Left ventricle myocardium inferior (tissue), 1 donor: Measurements from ENCODE around the gene C14orf119. TPM values are rescaled to one million over a fixed set of nuclear protein-coding genes. Genes with fewer than 3 reads are reported as not detected.

ENCODE experiments used
- DNase-seq: peaks from one replicate; pipeline ENCODE4 v3.0.0-alpha.2; 2020
- H3K27ac ChIP-seq: fragments of 200-600 bp; replicated peaks from 2 replicates; pipeline ENCODE4 v1.8.0; 2021
- H3K27me3 ChIP-seq: fragments of 200-600 bp; 2 replicates; pipeline ENCODE4 v1.8.0; 2021; ENCODE audit warnings: low read depth
- H3K36me3 ChIP-seq: fragments of 200-600 bp; 2 replicates; pipeline ENCODE4 v1.8.0; 2021
- H3K4me1 ChIP-seq: fragments of 200-600 bp; 2 replicates; pipeline ENCODE4 v1.8.0; 2021
- H3K4me3 ChIP-seq: fragments of 200-600 bp; 2 replicates; pipeline ENCODE4 v1.8.0; 2021; ENCODE audit warnings: mild to moderate bottlenecking, moderate library complexity
- H3K9me3 ChIP-seq: fragments of 200-600 bp; replicated peaks from 2 replicates; pipeline ENCODE4 v1.8.0; 2021
- CTCF ChIP-seq: fragments of 200-600 bp; IDR thresholded peaks from 2 replicates; pipeline ENCODE4 v1.8.0; 2021; ENCODE audit warnings: antibody characterized with exemption, mild to moderate bottlenecking, borderline replicate concordance
- intact Hi-C: fragments of 100-400 bp; cut with micrococcal nuclease; formaldehyde crosslinking; loops from one replicate; pipeline ENCODE4 v1.11.0; 2022
- total RNA-seq: library from RNA; stranded (reverse); fragmentation: NEBNext Ultra II Directional; extraction: Animal tissue kit (Norgen Biotek cat#: 25700); gene quantifications from one replicate; pipeline ENCODE4 v1.2.1, GENCODE V29; 2021
- donor health status: DM: no; HTN: yes; CAD: no; lungs with severe emphysema.

The C14orf119 gene
- total RNA-seq, 1 donor from 2014 or later: 25.2 TPM

GRCh38 chr14:23115918-23116317, 20.6 kb downstream of the C14orf119 start:
- Histone ChIP-seq H3K27me3 (peaks cover 61% of the 10 kb centered on the region), H3K4me1 (peaks cover 8% of the 10 kb centered on the region), H3K36me3 (no peaks in the 10 kb centered on the region), H3K4me3 (no peak overlapping the region), H3K9me3 (no peaks in the 10 kb centered on the region), H3K27ac (no peak overlapping the region)
- no peak for TF ChIP-seq CTCF
- DNase-seq: no peak
- intact Hi-C loops: no loop called here

GRCh38 chr14:23117371-23118020, 22.2 kb downstream of the C14orf119 start:
- H3K27me3 ChIP-seq: peaks cover 45% of the 10 kb centered on the region
- intact Hi-C loops: no loop called here

GRCh38 chr14:23118506-23119362, 23.4 kb downstream of the C14orf119 start, which contains the start of gene CEBPE:
CEBPE (minus strand) TSS chr14:23119255; CDS start chr14:23119091, 164 bp downstream.
- H3K4me3 ChIP-seq: no peak within 1 kb of the TSS
- intact Hi-C loops: no loop called here
- no peak for TF ChIP-seq CTCF
- H3K4me1 ChIP-seq: peaks cover 21% of the 10 kb centered on the region
- H3K36me3 ChIP-seq: no peaks in the 10 kb centered on the region
- no peaks in the 10 kb centered on the region for H3K9me3 ChIP-seq
- H3K27me3 ChIP-seq: peaks cover 38% of the 10 kb centered on the region
- no peak for DNase-seq
- peak within 1 kb of the TSS; percentile 18 for H3K27ac ChIP-seq

More at GRCh38 chr14:23117371-23118020, 22.2 kb downstream of the C14orf119 start:
- no peaks in the 10 kb centered on the region for H3K36me3 ChIP-seq
- no peak overlapping the region for H3K27ac ChIP-seq
- DNase-seq: no peak
- peaks cover 18% of the 10 kb centered on the region for H3K4me1 ChIP-seq
- TF ChIP-seq CTCF: no peak
- H3K9me3 ChIP-seq: no peaks in the 10 kb centered on the region
- no peak overlapping the region for H3K4me3 ChIP-seq

GRCh38 chr14:23119363-23120327, 24.3 kb downstream of the C14orf119 start:
- Histone ChIP-seq H3K27ac (peak overlapping the region; percentile 18), H3K27me3 (peaks cover 29% of the 10 kb centered on the region), H3K36me3 (no peaks in the 10 kb centered on the region), H3K9me3 (no peaks in the 10 kb centered on the region), H3K4me3 (no peak overlapping the region), H3K4me1 (peaks cover 21% of the 10 kb centered on the region)
- intact Hi-C loops: loop anchor here (5.0 kb wide), 1 partner anchor 68 kb away; no protein-coding TSS in a partner anchor
- DNase-seq: no peak
- TF ChIP-seq CTCF: no peak
